BLaER1 (cell line): ENCODE data around the gene HOXC5.

ENCODE experiments used
- H3K27ac ChIP-seq: shearing (Covaris generic); formaldehyde crosslinking; 2 replicates; pipeline ENCODE4 v1.8.1; 2022
- H3K27me3 ChIP-seq: shearing (Covaris generic); formaldehyde crosslinking; 2 replicates; pipeline ENCODE4 v1.8.1; 2022
- H3K36me3 ChIP-seq: shearing (Covaris generic); formaldehyde crosslinking; 2 replicates; pipeline ENCODE4 v1.8.1; 2022
- H3K4me1 ChIP-seq: shearing (Covaris generic); formaldehyde crosslinking; 2 replicates; pipeline ENCODE4 v1.8.1; 2022
- H3K4me2 ChIP-seq: shearing (Covaris generic); formaldehyde crosslinking; 2 replicates; pipeline ENCODE4 v1.8.1; 2022
- H3K4me3 ChIP-seq: shearing (Covaris generic); formaldehyde crosslinking; 2 replicates; pipeline ENCODE4 v1.8.1; 2022
- H3K9ac ChIP-seq: shearing (Covaris generic); formaldehyde crosslinking; 2 replicates; pipeline ENCODE4 v1.8.1; 2022
- H3K9me3 ChIP-seq: shearing (Covaris generic); formaldehyde crosslinking; 2 replicates; pipeline ENCODE4 v1.8.1; 2022
- H4K20me1 ChIP-seq: shearing (Covaris generic); formaldehyde crosslinking; 2 replicates; pipeline ENCODE4 v1.8.1; 2022
- Cebpa-rat ChIP-seq: shearing (Covaris generic); IDR thresholded peaks from 2 replicates; pipeline ENCODE4 v1.8.1; 2022

Gene HOXC5

DNA sequence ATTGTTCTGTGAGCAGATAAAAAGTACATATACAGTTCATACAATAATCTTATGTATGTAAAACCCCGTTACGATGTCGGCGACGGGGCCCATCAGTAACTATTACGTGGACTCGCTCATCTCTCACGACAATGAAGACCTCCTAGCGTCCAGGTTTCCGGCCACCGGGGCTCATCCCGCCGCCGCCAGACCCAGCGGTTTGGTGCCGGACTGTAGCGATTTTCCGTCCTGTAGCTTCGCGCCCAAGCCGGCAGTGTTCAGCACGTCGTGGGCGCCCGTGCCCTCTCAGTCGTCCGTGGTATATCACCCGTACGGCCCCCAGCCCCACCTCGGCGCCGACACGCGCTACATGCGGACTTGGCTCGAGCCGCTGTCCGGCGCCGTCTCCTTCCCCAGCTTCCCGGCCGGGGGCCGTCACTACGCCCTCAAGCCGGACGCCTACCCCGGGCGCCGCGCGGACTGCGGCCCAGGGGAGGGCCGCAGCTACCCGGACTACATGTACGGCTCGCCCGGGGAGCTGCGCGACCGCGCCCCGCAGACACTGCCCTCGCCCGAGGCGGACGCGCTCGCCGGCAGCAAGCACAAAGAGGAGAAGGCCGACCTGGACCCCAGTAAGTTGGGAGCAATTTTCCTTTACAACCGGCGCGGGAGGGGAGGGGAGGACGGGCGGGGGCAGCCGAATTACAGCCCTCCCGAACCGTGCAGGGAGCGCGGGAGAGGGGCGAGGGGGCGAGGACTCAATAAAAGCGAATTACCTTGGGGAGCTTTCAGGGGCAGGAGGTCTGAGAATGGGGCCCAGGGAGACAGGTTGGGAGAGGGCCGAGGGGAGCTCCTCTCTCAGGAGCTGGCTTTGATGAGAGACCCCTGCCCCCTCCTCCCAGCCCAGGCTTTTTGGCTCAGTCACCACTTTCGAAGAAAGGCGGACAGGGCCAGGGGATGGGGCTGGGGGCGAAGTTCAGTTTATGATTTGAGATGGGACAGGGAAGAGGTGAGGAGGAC is 32.4 kb upstream of the HOXC5 start, which contains the start of gene HOXC9:
HOXC9 (plus strand) TSS at position 46 of the 999 bp plus-strand sequence; CDS start at position 74, 28 bp downstream.
- Histone ChIP-seq H3K9ac (no peak within 1 kb of the TSS), H3K4me3 (no peak within 1 kb of the TSS), H3K27me3 (peaks cover 100% of the 10 kb centered on the region), H3K4me2 (no peak within 1 kb of the TSS), H3K4me1 (no peaks in the 10 kb centered on the region), H4K20me1 (peaks cover 96% of the 10 kb centered on the region), H3K9me3 (peaks cover 5% of the 10 kb centered on the region; the same call in 1 of the 2 replicates), H3K27ac (no peak within 1 kb of the TSS), H3K36me3 (no peaks in the 10 kb centered on the region)
- no peak for TF ChIP-seq Cebpa-rat

DNA sequence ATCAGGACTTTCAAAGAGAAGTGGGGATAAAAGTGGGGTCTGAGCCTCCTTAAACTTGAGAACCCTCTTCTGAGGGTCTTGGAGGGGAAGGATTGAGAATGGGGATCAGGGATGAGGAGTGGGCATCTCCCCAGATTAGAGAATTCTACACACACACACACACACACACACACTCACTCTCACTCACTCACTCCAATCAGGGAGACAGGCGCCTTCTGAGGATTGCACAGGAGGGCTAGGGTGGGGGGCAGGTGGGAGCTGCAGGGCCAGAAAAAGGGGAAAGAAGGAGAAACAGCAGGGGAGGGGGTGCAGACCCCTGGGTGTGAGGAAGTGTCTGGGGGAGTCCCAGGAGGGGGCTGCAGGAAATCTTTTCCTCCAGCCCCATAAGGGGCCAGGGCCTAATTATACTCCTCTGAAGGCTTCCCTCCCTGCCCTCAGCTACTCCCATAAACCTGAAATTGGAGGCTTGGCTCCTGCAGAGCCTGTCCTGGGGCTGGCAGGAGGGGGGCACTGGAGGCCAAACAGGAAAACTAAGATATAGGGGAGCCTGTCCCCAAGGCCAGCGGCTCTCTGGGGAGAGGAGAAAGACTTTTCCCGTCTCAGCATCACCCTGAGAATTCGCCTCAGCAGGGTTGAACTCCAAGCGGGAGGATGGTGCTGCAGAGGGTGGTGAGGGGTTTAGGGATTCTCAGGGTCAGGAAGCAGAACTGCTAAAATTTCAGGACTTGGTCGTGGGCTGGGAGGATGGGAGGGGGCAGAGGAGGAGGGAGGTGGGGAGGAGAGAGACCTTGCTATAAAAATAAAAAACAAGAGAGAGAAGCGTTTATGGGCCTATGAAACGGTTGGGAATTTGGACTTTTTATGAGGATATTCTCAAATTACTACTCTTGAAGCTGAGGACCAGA is 31.3 kb upstream of the HOXC5 start:
- Histone ChIP-seq H4K20me1 (peaks cover 96% of the 10 kb centered on the region), H3K9me3 (peaks cover 5% of the 10 kb centered on the region; the same call in 1 of the 2 replicates), H3K4me2 (no peak overlapping the region), H3K9ac (no peak overlapping the region), H3K4me1 (peaks cover 4% of the 10 kb centered on the region; the same call in 1 of the 2 replicates), H3K36me3 (no peaks in the 10 kb centered on the region), H3K27me3 (peaks cover 100% of the 10 kb centered on the region), H3K4me3 (no peak overlapping the region), H3K27ac (no peak overlapping the region)
- TF ChIP-seq Cebpa-rat, result no peak

DNA sequence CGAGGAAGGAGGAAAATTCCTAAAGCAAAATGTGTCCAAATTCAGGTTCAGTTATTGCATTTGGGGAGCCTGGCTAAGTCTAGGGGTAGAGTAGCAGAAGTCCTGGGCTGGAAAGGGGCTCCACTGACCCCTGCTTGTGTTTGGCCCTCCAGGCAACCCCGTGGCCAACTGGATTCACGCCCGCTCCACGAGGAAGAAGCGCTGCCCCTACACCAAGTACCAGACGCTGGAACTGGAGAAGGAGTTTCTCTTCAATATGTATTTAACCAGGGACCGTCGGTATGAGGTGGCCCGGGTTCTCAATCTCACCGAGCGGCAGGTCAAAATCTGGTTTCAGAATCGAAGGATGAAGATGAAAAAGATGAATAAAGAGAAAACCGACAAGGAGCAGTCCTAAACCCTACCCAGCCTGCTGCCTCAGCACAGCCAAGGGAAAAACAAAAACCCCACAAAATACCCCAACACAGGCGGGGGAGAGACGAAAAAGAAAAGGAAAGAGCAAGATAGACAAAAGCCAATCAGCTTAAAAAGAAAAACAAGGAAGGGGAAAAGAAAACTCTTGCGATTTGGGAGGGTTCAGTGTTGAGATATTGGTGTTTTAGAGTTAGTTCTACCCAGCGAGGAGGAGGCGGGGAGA is 30.5 kb upstream of the HOXC5 start:
- Histone ChIP-seq H3K9ac (no peak overlapping the region), H3K27ac (no peak overlapping the region), H4K20me1 (peaks cover 96% of the 10 kb centered on the region), H3K36me3 (no peaks in the 10 kb centered on the region), H3K4me2 (no peak overlapping the region), H3K4me3 (no peak overlapping the region), H3K4me1 (peaks cover 4% of the 10 kb centered on the region; the same call in 1 of the 2 replicates), H3K27me3 (peaks cover 100% of the 10 kb centered on the region), H3K9me3 (peaks cover 5% of the 10 kb centered on the region; the same call in 1 of the 2 replicates)
- no peak for TF ChIP-seq Cebpa-rat

DNA sequence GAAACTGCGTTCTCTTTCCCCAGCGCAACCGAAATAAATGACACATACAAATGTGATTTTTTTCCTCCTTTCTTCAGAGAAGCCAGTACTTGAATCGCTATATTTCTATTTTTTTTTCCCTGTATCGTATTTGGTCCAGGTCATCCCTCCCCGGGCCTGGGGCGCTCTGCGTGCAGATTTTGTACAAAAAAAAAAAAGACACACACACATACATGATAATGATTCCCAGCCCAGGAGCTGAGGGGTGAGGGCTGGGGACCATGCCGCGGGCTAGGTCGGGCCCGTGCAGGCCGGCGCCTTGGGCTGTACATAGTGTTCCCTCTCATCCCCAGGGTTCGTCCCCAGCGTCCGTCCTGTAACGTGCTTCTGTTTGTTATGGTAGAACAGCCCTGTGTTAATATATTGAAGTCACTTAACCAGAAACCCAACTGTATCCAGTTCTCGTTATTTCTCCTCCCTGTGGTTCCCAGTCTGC is 29.9 kb upstream of the HOXC5 start:
- Histone ChIP-seq H3K4me1 (peaks cover 4% of the 10 kb centered on the region; the same call in 1 of the 2 replicates), H3K9ac (no peak overlapping the region), H3K4me2 (no peak overlapping the region), H3K27ac (no peak overlapping the region), H3K27me3 (peaks cover 100% of the 10 kb centered on the region), H3K36me3 (no peaks in the 10 kb centered on the region), H3K4me3 (no peak overlapping the region), H3K9me3 (peaks cover 5% of the 10 kb centered on the region; the same call in 1 of the 2 replicates), H4K20me1 (peaks cover 96% of the 10 kb centered on the region)
- TF ChIP-seq Cebpa-rat, result no peak

DNA sequence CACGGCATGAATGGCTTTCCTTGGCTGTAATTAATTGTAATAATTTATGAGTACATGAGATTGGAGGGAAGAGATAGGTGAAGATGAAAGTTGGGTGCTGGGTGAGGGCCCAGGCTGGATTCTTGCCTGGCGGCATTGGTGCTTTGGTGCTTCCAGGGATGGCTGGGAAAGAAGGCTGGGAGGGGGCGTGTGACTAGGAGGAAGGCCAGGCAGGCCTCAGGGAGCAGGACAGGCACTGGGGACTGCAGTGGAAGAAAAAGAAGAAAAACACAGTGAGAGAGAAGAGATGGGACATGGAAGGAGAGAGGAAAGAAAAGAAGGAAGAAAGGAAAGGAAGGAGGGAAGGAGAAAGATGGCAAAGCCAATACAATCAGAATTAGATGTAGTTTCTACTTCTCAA is 29.2 kb upstream of the HOXC5 start:
- no peak for TF ChIP-seq Cebpa-rat
- Histone ChIP-seq H3K4me3 (no peak overlapping the region), H3K36me3 (no peaks in the 10 kb centered on the region), H4K20me1 (peaks cover 95% of the 10 kb centered on the region), H3K9ac (no peak overlapping the region), H3K9me3 (peaks cover 5% of the 10 kb centered on the region; the same call in 1 of the 2 replicates), H3K27me3 (peaks cover 100% of the 10 kb centered on the region), H3K27ac (no peak overlapping the region), H3K4me1 (peaks cover 4% of the 10 kb centered on the region; the same call in 1 of the 2 replicates), H3K4me2 (no peak overlapping the region)

DNA sequence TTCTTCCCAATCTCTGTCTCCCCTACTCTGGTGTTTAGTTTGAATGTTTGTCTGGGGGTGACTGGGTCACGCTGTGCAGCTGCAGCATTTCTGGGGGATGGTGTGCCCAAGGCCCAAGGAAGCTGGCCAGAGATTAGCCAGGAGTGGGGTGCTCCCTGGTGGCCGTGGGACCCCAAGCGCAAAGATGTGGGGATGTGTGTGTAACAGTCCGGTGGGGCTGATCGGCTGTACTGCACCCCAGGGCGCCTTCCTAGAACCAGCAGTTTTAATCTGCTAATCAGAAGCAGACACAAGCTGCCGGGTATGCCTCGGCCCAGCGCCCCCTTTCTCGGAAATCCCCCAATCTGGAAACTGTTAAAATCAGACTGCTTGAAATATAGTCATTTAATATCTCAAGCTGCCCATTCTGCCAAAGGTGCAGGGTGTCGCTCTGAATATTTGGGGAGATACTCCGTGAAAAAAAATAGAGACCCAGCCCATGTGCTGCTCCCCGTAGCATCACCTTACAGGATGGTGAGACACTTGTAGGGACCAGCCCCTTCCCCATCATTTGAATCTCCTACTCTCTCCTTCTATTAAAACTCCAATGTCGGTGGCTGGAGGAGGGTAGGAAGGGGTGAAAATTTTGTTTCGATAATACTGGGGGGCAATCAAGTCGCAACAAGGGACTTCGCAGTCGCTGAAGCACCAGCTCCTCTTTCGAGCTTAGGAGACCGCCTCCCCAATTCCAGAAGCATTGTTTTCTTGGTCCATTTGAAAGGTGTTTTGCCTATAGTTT is 28.6 kb upstream of the HOXC5 start:
- H3K9me3 ChIP-seq, result peaks cover 5% of the 10 kb centered on the region; the same call in 1 of the 2 replicates
- no peaks in the 10 kb centered on the region for H3K36me3 ChIP-seq
- no peak overlapping the region for H3K4me3 ChIP-seq
- H4K20me1 ChIP-seq, result peaks cover 93% of the 10 kb centered on the region
- peaks cover 100% of the 10 kb centered on the region for H3K27me3 ChIP-seq
- no peak overlapping the region for H3K9ac ChIP-seq
- no peak for TF ChIP-seq Cebpa-rat
- no peak overlapping the region for H3K27ac ChIP-seq
- H3K4me1 ChIP-seq, result peaks cover 4% of the 10 kb centered on the region; the same call in 1 of the 2 replicates
- H3K4me2 ChIP-seq, result no peak overlapping the region

DNA sequence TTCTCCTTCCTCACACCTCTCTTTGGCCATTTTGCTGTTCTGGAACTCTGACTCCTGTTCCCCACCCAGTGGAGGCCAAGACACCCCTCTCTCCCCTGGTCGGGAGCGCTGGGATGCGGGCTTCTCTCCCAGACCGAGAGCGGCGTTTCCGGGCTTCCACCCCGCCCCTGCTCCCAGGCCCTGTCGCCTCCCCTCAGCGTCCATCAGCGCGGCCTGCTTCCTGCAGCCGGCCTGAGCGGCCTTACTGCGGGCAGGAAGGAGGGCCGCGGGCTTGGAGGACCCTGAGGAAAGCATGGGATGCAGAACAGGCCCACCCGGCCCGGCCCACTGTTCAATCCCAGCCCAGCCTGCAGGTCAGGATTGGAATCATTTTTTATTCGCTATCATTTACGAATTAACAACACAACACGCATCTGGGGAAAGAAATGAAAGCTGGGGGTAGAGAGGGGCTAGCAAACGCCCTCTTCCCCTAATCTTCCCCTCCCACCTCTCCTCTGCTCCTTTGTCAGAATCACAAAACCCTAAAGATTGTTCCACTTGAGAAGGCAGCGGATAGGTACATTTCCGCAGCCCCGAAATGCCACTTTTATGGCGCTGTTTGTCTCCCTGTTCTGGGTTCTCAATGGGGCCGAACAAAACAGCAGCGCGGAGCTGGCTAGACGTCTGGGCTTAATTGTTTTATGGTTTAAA is 27.9 kb upstream of the HOXC5 start:
- peaks cover 95% of the 10 kb centered on the region for H4K20me1 ChIP-seq
- H3K4me1 ChIP-seq, result peaks cover 4% of the 10 kb centered on the region; the same call in 1 of the 2 replicates
- H3K27me3 ChIP-seq, result peaks cover 100% of the 10 kb centered on the region
- no peak overlapping the region for H3K27ac ChIP-seq
- no peak overlapping the region for H3K4me2 ChIP-seq
- no peak overlapping the region for H3K4me3 ChIP-seq
- peaks cover 5% of the 10 kb centered on the region; the same call in 1 of the 2 replicates for H3K9me3 ChIP-seq
- TF ChIP-seq Cebpa-rat, result no peak
- H3K9ac ChIP-seq, result no peak overlapping the region
- H3K36me3 ChIP-seq, result no peaks in the 10 kb centered on the region

DNA sequence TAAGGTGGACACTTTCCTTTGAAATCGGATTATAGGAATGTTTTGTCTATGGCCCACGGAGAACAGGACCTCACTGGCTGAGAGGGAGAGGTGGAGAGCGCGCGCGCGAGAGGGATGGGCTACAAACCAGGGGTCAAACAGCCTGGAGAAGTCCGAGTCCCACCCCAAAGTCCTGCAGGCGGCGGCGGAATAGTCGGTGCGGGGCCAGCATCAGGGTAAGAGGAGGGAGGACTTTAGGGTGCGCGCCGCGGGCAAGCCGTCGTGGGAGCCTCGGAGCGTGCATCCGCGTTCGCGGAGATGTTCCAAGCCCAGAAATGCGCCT is 27.4 kb upstream of the HOXC5 start:
- peaks cover 100% of the 10 kb centered on the region for H3K27me3 ChIP-seq
- H3K4me3 ChIP-seq, result no peak overlapping the region
- TF ChIP-seq Cebpa-rat, result no peak
- H3K27ac ChIP-seq, result no peak overlapping the region
- peaks cover 4% of the 10 kb centered on the region; the same call in 1 of the 2 replicates for H3K4me1 ChIP-seq
- no peaks in the 10 kb centered on the region for H3K36me3 ChIP-seq
- no peak overlapping the region for H3K9ac ChIP-seq
- 0 out of 2 replicates have a peak, but pooled peaks cover under 1% of the 10 kb centered on the region for H3K9me3 ChIP-seq
- H4K20me1 ChIP-seq, result peaks cover 95% of the 10 kb centered on the region
- no peak overlapping the region for H3K4me2 ChIP-seq
